Sciatic nerve (tissue), 2 donors: ENCODE data around the gene ASB3. TPM values are rescaled to one million over a fixed set of nuclear protein-coding genes. Genes with fewer than 3 reads are reported as not detected.
"Not testable (repeated sequence)": the region's sequence is repeated elsewhere in the genome, so short reads cannot be mapped to it uniquely, and the experiment has no call there.

Experiments
- ATAC-seq: fragments of 200-7000 bp; cut with Tn5 transposase; one replicate; pipeline ENCODE4 v1.9.1; 2020; ENCODE audit warnings: mild to moderate bottlenecking, moderate library complexity
- DNase-seq: peaks from one replicate; pipeline ENCODE4 v3.0.0-alpha.2; 2020; ENCODE audit warnings: low spot score
- intact Hi-C: fragments of 100-400 bp; cut with DNase I; formaldehyde crosslinking; loops from one replicate; pipeline ENCODE4 v1.14.2; 2022
- total RNA-seq: library from RNA; stranded (reverse); fragmentation: NEBNext Ultra II Directional; extraction: Animal tissue kit (Norgen Biotek cat#: 25700); gene quantifications from one replicate; pipeline ENCODE4 v1.2.1, GENCODE V29; 2021
- donor health status: DM: no; HTN: no; CAD: no.
- donor health status: DM: no; HTN: no; CAD: no.

Gene ASB3
- total RNA-seq, 1 donor from 2014 or later = 30.0 TPM

- intact Hi-C loops = no loop called here
- ATAC-seq = no peak
- DNase-seq = no peak
These were observed 6.5 kb upstream of the ASB3 start for GRCh38 chr2:53793261-53793660.

- ATAC-seq (peak; percentile 11), DNase-seq (no peak)
- intact Hi-C loops = no loop called here
These were observed 999 bp upstream of the ASB3 start for GRCh38 chr2:53787614-53788289.

GRCh38 chr2:53786352-53786704 is 425 bp downstream of the ASB3 start:
- intact Hi-C loops = no loop called here
- ATAC-seq = peak; percentile 47
- DNase-seq = no peak

- ATAC-seq (no peak), DNase-seq (no peak)
- intact Hi-C loops = no loop called here
These were observed 1.4 kb downstream of the ASB3 start for GRCh38 chr2:53785366-53785765.

- intact Hi-C loops = no loop called here
These were observed 2.3 kb downstream of the ASB3 start for GRCh38 chr2:53784436-53784835.

GRCh38 chr2:53782676-53783075 is 4.1 kb downstream of the ASB3 start:
- ATAC-seq (no peak), DNase-seq (no peak)
- intact Hi-C loops = no loop called here

More at GRCh38 chr2:53784436-53784835, 2.3 kb downstream of the ASB3 start:
- DNase-seq (no peak), ATAC-seq (no peak)

GRCh38 chr2:53780056-53780455 is 6.7 kb downstream of the ASB3 start:
- intact Hi-C loops = no loop called here
- ATAC-seq (no peak), DNase-seq (no peak)

- intact Hi-C loops = no loop called here
- ATAC-seq = no peak
These were observed 8.1 kb downstream of the ASB3 start for GRCh38 chr2:53778536-53779162.

GRCh38 chr2:53777134-53777533 is 9.6 kb downstream of the ASB3 start:
- intact Hi-C loops = no loop called here
- ATAC-seq = no peak
- no peak for DNase-seq

More at GRCh38 chr2:53778536-53779162, 8.1 kb downstream of the ASB3 start:
- DNase-seq = no peak

GRCh38 chr2:53770264-53770663 is 16.5 kb downstream of the ASB3 start:
- intact Hi-C loops = no loop called here
- no peak for ATAC-seq
- DNase-seq = no peak

- DNase-seq (no peak), ATAC-seq (no peak)
- intact Hi-C loops = no loop called here
These were observed 17.3 kb downstream of the ASB3 start for GRCh38 chr2:53769318-53769945.

GRCh38 chr2:53768242-53768542 is 18.6 kb downstream of the ASB3 start:
- intact Hi-C loops = no loop called here

GRCh38 chr2:53767405-53768241 is 19.1 kb downstream of the ASB3 start, which contains the start of gene CHAC2:
Gene CHAC2, plus strand, starts transcription at chr2:53767804. Its CDS starts 83 bp downstream, at chr2:53767887.
- peak; percentile 87 for DNase-seq
- intact Hi-C loops = no loop called here
- peak; percentile 98 for ATAC-seq

More at GRCh38 chr2:53768242-53768542, 18.6 kb downstream of the ASB3 start:
- ATAC-seq (no peak), DNase-seq (no peak)

GRCh38 chr2:53765767-53766166 is 21.0 kb downstream of the ASB3 start:
- intact Hi-C loops = no loop called here
- ATAC-seq = no peak

GRCh38 chr2:53757206-53757605 is 29.5 kb downstream of the ASB3 start:
- intact Hi-C loops = not testable (repeated sequence)

More at GRCh38 chr2:53765767-53766166, 21.0 kb downstream of the ASB3 start:
- DNase-seq = no peak

GRCh38 chr2:53756644-53757043 is 30.1 kb downstream of the ASB3 start:
- no peak for ATAC-seq
- intact Hi-C loops = no loop called here
- DNase-seq = no peak

More at GRCh38 chr2:53757206-53757605, 29.5 kb downstream of the ASB3 start:
- ATAC-seq, DNase-seq: not testable (repeated sequence)

- intact Hi-C loops = no loop called here
- no peak for DNase-seq
- ATAC-seq = no peak
These were observed 31.6 kb downstream of the ASB3 start for GRCh38 chr2:53755121-53755520.

GRCh38 chr2:53753041-53753440 is 33.7 kb downstream of the ASB3 start:
- ATAC-seq = no peak
- intact Hi-C loops = no loop called here
- no peak for DNase-seq

GRCh38 chr2:53752385-53752784 is 34.4 kb downstream of the ASB3 start:
- DNase-seq = no peak
- intact Hi-C loops = no loop called here
- no peak for ATAC-seq
